ENCODE measurements around the gene RAB23. TPM values are rescaled to one million over a fixed set of nuclear protein-coding genes. Genes with fewer than 3 reads are reported as not detected.

Gene RAB23
- total and polyA plus RNA-seq, 9 of the 15 experiments (the other 6 are each of a cell fraction or from before 2014, with no cell fraction given): 3.4 to 18.0 (median 9.4) TPM

GRCh38 chr6:57207872-57208271, 14.2 kb downstream of the RAB23 start (continued):
- TF ChIP-seq ARHGAP35 (IDR thresholded peaks at IDR 0.05; ENCODE audit: partially characterized antibody): no peak
- TF ChIP-seq ZNF57 (CRISPR knock-in tag; IDR thresholded peaks at IDR 0.05): no peak
- no peak for TF ChIP-seq CHCHD3 (CRISPR knock-in tag; IDR thresholded peaks at IDR 0.05)
- TF ChIP-seq ZNF561 (CRISPR knock-in tag; conservative IDR thresholded peaks at IDR 0.05): no peak
- no peak for TF ChIP-seq ZNF140 (CRISPR knock-in tag; IDR thresholded peaks at IDR 0.05)
- no peak for TF ChIP-seq CHD1 (IDR thresholded peaks at IDR 0.05; ENCODE audit: low read length)
- no peak for TF ChIP-seq ZEB2 (IDR thresholded peaks at IDR 0.05)
- 0 out of 2 replicates have a peak, but pooled peaks have one; percentile 15 for TF ChIP-seq ETV1 (tag; conservative IDR thresholded peaks at IDR 0.05; ENCODE audit: low read depth)

DNA sequence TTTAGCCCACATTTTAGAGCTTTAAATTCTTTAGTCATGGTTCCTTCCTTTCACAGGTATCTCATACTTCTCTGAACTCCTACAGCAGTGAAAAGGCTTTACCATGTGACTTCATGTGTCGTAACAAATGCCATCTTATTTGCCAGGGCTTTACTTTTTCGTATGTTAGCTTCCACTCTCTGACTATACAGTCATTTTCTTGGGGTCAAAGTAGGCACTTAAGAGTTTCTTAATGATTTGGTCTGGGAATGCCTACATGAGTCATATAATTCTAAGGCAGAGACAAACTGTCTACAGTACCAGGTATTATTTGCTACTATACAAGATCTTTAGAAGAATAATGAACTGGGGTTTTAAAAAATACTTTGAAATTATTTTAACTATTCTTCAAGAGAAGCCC, 15.0 kb downstream of the RAB23 start:
- CTCF ChIA-PET (ENCODE audit: low intra/inter-chr PET ratio): no interaction called here
- intact Hi-C loops (cut with micrococcal nuclease) (no loop called here), in situ Hi-C loops (cut with MboI) (no loop called here)
- Histone ChIP-seq H4K20me1 (replicated peaks; ENCODE audit: control insufficient read depth, insufficient read depth, low read length) (no peaks in the 10 kb centered on the region), H3K9me1 (ENCODE audit: control insufficient read depth, insufficient read depth, low read length) (no peaks in the 10 kb centered on the region), H3K4me2 (ENCODE audit: insufficient read depth, low read length) (no peak overlapping the region), H3K9ac (ENCODE audit: insufficient read depth in 1 of 2, low read depth in 2 of 2, low read length in 2 of 2) (no peak overlapping the region), H3K4me1 (replicated peaks in 1 of 2; ENCODE audit: control insufficient read depth in 2 of 2, insufficient read depth in 2 of 2, low read length in 2 of 2) (peaks cover 3 to 6% of the 10 kb centered on the region in 2 experiments; a peak in 3 of 5 replicates), H3K4me3 (no peak overlapping the region), H2AFZ (ENCODE audit: low read depth, low read length) (no peak overlapping the region), H3K9me3 (replicated peaks; ENCODE audit: control insufficient read depth, insufficient read depth, low read depth, low read length) (no peaks in the 10 kb centered on the region), H3K36me3 (ENCODE audit: control insufficient read depth, insufficient read depth, low read length) (peaks cover 30% of the 10 kb centered on the region), H3K79me2 (ENCODE audit: control insufficient read depth, insufficient read depth, low read length) (peaks cover 68% of the 10 kb centered on the region), H3K27me3 (ENCODE audit: control insufficient read depth in 2 of 2, insufficient read depth in 2 of 2, low read length in 2 of 2) (no peaks in the 10 kb centered on the region), H3K27ac (ENCODE audit: extremely low read depth, low read depth, low read length) (no peak overlapping the region)
- ATAC-seq (no peak), FAIRE-seq (no peak), DNase-seq (ENCODE audit: extremely low read depth in 1 of 4, low spot score in 3 of 4) (no peak)
- TF ChIP-seq EWSR1 (IDR thresholded peaks at IDR 0.05; ENCODE audit: borderline replicate concordance, low read depth, partially characterized antibody) (no peak), MLX (CRISPR knock-in tag; conservative IDR thresholded peaks at IDR 0.05) (no peak)
- POLR2A ChIA-PET: interaction anchor here (1.0 kb wide), 1 partner anchor 24 kb away, joined by 3 read pairs; no protein-coding TSS in a partner anchor
- 80% methylated on average over 2 of the region's 2 CpGs for WGBS (ENCODE audit: insufficient coverage, low coverage, missing lambda C conversion rate)
- BruUV-seq (replicated peaks): no TSS peak

Measured in K562 (cell line).